NCI-H2227 (cell line): ENCODE results near the gene GUCY1A1.

Experiments
- DNase-seq: peaks from one replicate; lab custom pipeline; 2025; ENCODE audit not compliant: unreplicated experiment; lab: John Stamatoyannopoulos, UW

The GUCY1A1 gene

DNA sequence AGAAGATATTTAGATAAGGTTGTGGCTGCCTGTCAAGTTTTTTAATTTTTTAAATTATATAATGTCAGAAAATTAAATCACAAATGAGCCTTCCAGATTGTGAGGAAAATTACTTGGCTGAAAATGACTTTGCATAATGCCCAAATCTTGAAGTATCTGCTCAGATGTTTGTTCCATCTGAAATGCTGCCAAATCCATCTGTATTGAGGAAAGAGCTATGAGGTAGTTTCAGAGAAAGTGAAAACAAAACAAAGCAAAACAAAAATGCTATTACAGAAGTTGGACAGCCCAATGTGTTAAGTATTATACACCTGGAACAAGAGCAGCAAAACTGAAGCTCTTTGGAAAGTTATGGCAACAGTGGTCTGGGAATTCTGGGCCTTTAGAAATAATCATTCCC, 68.8 kb downstream of the GUCY1A1 start:
- DNase-seq = no peak

DNA sequence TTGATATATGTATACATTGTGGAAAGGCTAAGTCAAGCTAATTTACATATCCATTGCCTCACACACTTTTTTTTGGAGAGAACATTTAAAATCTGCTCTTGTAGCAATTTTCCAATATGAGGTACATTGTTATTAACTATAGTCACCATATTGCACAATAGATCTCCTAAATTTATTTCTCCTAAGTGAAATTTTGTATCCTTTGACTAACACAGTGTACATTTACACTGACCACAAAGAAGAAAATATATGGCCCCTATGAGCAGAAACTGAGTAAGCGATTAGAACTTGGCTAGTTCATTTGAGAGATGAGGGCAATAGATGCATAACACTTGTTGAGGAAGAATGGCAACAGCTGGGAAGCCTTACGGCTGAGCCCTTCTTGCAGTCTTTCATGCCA, 71.9 kb downstream of the GUCY1A1 start:
- DNase-seq = no peak

DNA sequence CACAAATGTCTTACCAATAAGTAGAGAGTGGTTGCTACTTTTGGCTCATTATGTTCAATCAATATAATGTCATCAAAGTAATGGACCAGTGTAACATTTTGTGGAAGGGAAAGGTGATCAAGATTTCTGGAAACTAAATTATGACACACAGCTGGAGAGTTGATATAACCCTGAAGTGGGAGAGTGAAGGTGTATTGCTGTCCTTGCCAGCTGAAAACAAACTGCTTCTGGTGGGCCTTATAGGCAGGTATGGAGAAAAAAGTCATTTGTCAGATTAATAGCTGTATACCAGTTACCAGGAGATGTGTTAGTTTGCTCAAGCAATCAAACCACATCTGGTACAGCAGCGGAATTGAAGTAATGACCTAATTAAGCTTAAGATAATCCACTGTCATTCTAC, 74.9 kb downstream of the GUCY1A1 start:
- no peak for DNase-seq

DNA sequence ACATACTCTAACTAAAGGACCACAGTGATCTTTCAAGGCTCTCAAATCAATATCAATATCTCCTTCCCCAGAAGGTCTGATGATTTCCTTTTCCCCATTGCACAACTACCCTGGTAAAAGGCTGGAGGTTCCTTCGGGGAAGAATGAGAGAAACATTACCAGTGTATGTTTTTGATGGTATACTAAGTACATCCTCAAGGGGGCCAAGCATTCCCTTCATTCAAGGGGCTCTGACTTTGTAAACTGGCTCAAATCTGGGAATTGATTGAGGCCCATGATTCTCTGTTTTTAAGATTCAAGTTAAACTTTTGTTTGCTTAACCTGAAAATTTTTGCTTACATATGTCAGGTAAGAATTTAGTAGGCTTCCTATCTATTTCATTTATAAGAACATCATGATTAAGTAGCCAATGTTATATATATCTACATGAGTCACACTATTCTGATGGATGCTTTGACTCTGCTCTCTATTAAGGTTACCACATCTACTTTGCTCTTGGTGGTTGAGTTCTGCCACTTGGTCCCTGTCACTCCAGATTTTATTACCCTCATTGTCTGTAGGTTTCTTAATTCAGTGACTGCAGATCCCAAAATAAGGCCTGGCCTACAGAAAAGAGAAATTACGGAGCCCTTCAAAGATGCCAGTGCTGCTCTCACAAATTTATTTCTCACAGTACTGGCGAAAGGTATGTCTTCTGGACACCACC, 75.8 kb downstream of the GUCY1A1 start:
- no peak for DNase-seq

DNA sequence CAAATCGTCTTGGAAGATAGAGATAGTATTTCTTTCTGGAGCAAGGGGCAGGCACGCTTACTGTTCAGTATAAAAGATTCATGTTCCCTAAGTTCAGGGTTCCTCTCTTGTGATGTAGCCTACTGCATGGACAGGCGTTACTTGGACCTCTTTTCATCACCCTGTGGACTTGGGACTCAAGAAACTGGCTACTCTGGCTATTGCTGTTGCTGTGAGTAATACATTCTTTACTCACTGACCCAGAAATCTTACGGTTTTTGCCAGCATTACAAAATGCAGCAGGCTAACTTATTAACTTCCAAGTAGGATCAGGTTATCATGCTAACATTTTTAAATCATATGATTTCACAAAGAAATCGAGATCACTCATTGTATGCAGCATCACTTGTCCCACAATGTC, 79.3 kb downstream of the GUCY1A1 start:
- DNase-seq = no peak

DNA sequence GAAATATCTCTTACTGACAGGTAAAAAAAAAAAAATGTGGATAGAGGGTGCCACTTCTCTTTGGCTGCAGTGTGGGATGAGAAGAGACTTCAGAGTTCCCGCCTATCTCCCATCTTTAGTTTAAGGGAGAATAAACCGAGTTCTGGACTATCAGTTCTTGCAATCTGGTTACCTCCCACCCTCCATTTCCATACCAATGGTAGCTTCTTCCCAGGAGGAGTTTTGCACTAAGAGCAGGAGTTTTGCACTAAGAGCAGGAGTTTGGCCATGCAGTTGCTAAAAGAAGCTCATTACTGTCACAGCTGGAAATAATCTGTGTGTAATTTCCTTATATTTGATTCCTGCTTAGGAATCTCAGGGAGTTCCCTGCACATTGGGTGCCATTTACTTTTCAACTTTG, 81.4 kb downstream of the GUCY1A1 start:
- no peak for DNase-seq

DNA sequence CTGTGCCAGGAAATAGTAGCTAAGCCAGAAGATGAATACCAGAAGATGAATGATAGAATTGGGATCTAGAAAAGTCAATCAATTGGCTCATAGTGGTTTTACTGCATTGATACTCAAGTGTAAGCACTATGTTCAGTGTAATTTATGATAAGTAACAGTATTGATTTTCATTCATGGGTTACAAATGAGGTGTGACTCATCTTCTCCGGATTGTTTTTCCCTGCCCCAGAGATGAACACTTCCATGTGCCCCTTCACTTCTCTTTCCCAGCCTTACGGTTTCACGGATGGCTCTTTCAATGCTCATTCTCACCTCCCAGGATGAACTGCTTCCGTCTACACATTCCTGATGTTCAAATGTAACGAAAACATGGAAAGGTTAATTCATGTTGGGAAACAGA, 82.4 kb downstream of the GUCY1A1 start:
- no peak for DNase-seq

DNA sequence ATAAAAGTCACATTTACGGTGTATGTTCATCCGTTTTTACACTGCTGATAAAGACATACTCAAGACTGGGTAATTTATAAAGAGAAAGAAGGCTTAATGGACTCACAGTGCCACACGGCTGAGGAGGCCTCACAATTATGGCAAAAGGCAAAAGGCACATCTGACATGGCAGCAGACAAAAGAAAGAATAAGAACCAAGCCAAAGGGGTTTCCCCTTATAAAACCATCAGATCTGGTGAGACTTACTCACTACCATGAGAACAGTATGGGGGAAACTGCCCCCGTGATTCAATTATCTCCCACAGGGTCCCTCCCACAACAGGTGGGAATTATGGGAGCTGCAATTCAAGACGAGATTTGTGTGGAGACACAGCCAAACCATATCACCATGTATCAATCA, 84.9 kb downstream of the GUCY1A1 start:
- no peak for DNase-seq

DNA sequence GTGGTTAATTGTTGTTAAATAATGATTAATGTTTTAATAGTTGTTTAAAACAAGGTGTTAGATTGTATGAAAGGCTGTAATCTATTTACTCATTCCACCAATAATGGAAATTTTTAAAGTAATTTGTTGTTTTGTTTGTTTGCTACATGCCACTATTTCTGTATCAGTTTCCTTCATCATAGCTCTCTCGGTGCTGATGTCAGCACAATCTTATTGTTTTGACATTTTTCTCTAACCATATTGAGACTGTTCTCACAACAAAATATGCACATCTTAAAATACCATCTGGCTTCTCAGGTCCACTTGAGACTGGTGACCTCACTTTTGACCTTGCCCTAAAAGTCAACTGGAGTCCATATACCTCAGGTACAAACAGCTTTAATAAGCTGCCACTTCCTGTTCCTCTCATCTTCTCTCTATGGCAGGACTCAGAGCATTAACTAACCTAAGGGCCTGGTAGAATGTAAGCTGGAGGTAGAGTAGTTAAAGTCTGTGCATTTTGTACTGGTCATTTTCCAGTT, 91.2 kb downstream of the GUCY1A1 start:
- no peak for DNase-seq

DNA sequence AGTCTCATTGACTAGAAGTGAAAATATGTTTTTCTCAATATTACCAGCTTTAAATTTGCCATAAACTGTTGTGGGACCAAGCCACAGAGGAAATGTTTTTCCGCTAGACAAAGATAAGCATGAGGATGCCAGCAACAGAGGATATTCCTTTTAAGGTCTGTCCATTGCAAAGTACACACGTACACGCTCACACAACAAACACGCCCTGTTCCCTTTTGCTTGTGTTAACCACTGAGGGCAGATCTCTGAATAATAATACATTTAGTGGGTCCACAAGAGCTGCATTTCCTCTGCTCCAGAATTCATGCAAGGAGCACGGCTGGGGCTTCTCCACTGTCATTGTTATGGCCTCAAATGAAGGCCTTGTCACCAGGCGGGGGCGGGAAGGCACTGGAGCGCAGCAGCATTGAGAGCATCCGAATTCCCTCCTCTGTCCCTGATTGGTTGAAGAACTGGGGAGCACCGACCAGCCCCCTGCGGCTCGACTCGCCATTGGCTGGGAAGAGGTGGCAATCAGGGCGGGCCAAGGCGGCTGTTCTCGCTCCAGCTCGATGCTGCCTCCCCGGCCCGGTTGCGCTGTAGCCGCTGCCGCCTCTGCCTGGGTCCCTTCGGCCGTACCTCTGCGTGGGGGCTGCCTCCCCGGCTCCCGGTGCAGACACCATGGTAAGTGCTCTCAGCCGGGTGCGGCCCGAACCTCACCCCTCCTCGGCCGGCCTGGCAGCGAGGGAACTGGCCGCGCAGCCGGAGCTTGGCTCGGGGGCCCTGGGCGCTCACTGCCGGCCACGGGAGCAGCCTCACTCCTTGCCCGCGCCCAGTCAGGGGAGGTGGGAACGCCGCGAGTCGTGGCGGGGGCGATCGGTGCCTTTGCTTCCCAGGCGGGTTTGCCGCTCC, 92.1 kb downstream of the GUCY1A1 start, which contains the start of gene GUCY1B1:
Gene GUCY1B1 (plus strand): TSS at position 541 of the 891 bp plus-strand sequence. CDS start 120 bp downstream, at position 661.
- peak; percentile 92 for DNase-seq

DNA sequence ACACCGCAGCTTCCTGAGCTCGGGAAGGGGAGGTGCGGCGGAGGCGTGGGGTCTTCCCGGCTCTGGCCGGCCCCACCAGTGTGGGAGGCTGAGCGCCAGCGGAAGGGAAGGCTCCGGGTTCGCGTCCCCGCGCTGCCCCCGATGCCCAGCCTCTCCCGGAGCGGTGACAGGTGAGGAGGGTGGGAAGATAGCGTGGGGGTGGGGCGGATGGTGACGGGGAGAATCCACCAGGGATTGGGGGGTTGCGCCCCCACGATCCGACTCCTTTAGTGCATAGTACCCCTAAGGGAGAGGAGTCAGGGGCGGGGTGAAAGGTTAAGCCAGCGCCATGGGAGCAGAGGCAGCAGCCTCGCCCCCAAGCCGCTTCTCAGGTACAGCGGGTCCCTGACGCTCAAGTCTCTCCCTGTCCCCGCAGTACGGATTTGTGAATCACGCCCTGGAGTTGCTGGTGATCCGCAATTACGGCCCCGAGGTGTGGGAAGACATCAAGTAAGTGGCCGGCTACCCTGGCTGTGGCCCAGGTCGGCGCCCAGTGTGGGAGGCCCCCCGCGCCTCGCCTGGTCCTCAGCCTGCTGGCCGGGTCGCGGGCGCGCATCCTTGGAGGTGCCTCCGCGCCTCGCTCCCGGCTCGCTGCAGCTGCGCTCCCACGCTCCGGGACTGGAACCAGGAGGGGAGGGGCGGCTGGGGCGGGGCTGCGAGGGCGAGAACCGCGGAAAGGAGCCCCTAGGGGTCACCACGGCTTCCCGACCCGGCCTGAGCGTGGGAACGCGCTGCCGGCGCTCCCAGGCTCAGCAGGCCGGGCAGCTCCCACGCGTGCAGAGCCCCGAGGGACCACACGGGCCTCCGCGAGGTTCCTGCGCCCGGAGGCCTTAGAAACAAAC, 93.0 kb downstream of the GUCY1A1 start:
- peak; percentile 47 for DNase-seq

DNA sequence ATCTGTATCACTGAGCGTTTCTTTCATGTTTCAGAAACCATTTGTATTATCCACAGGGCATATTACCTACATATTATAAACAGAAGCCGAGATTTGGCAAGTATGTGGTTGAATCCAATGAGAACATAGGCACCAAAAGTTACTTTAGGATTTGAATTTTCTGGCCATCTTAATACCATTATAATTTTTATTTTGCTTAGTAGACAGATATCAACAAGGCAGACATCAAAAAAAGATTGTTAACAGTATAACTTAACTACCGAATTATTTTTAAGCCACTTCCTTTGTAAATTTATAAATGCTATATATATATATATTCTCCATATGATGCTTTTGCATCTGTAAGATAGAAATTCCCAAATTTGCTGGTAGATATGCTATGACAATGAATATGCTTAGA, 94.4 kb downstream of the GUCY1A1 start:
- DNase-seq = no peak

DNA sequence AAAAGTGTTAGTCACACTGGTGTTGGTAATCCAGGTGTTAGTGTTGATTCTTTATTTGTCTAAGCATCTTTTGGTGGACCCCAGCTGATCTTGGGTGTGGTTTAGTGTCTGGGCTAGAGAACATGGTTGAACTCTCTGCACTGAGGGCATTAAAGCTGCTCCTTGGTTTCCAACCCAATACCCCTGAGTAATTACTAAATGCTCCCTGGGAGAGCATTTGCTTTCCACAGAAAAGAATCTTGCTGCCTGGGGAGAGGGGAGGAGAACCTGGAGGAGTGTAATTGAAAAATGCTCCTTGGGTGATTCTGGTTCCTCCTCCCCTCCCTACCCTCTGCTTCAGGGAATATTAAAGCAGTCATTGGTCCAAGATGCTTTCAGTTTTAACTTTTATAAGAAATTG, 95.3 kb downstream of the GUCY1A1 start:
- peak; percentile 2 for DNase-seq

DNA sequence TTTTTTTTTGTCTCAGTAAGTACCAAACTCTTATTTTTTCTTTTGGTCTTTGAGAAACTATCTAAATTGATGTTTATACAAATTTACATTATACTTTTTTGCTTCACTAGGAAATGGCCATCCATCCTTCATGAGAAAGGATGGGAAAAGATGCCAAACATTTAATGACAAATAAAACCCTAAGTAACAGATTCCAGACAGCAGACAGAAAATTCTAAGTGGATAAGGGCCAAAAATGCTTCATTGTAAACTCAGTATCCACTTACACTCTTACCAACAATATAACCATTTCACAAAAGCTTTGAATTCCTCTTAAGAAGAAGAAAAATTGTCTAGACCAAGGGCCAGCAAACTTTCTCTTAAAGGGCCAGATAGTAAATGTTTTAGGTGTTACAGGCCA, 95.7 kb downstream of the GUCY1A1 start:
- DNase-seq = no peak

DNA sequence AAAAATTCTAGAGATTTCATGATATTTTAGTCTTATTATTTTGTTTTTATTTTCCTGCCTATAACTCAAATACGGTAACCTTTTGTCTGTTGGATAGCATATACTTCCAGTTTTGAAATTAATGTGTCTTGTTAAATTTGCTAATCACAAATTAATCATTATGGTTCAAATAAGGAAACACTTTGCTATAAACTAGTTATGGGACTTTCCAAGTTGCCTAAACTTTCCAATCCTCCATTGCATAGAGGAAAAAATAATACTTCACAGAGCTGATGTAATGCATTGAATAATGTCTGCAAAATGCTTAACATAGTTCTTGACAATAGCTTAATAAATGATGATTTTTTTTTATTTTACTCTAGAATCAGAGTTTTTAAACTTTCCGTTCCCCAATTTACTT, 96.9 kb downstream of the GUCY1A1 start:
- DNase-seq = no peak

DNA sequence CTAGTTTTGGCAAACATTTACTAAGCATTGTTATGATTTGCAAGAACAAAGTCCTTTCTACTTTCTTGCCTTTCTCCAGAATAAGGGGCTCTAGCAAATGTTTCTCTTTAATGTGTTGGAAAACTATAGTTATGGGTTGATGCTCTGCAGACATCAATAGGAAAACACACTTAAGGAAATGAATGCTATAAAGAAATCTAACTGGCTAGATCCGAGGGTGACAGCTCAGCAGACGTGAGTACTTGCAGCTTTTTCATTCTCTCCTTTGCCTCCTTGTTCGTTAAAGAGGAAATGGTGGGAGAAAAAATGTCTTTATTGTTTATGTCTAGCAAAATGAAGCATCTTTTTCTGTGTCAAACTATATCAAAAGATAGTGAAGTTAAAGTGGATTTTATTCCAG, 98.5 kb downstream of the GUCY1A1 start:
- DNase-seq = no peak

DNA sequence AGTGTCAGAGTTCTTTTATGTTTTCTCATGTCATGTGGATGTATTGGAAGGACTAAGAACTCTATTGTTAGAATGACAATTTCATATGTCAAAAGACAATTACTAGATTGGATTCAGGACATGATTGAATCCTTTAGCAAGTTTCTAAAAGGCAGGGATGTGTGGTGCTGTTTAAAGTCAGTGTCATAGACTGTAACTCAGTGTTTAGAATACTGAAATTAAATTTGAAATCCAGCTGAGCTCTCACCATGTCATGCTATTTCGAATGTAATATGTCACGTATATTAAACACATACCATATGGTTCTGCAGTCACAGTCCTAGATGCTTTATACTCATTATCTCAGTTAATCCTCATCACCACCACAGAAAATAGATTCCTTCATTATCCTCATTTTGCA, 100.0 kb downstream of the GUCY1A1 start:
- no peak for DNase-seq

DNA sequence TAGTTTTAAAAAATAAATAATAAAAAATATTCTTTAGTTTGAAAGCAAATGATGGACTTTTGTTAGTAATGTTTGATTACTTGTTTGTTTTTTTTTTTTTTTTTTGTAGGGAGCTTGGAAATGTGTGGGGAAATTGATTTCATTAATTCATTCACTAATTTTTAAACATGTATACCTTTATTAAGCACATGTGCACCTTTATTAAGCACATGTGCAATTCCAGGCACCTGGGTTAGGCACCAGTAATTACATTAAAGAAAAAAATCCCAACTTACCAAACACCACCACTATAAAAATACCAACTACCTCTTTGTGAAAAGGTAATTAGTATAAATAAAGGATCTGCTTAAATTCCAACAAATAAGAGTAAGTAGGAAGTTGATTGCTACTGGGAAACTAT, 101.7 kb downstream of the GUCY1A1 start:
- no peak for DNase-seq

DNA sequence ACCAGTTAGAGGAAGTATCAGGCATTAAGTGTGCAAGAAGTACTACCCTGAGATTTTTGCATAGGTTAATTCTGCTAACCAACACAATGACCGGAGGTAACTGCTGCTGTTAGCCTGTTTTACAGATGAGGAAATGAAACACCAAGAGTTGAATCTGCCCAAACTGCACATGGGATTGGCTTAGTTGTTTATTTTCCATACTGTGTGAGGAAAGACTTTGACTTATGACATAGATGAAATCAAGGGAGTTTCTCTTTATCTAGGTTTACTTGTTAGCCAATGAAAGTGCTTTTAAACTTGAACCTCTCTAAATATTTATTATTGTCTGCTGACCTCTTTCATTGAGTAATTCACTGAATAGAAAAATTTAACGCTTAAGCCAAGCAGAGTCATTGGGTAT, 102.4 kb downstream of the GUCY1A1 start:
- DNase-seq = no peak

DNA sequence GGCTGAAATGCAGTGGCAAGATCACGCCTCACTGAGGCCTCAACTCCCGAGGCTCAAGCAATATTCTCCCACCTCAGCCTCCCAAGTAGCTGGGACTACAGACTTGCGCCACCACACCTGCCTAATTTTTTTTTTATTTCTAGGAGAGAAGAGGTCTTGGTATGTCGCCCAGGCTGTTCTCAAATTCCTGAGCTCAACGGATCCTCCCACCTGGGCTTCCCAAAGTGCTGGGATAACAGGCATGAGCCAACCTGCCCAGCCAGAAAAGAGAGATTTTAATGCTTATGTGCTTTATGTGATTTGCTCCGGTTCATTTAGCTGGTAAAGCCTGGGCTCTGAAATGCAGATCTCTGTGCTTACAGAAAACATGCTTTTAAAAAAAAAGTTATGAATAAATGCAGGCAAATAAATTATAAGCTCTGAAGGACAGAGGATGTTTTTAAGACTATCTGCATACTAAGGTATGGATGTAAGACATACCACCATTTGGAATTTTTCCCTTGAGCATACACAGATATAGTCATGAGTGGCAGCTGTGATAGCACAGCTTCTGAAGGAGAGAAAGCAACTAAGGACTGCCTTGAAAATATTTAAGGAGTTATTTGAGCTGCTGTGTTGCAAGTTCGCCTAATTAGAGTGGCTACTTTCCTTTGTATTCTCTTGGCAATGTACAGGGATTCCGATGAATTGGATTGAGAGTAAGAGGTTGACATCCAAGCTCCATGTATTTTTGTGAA, 106.0 kb downstream of the GUCY1A1 start:
- no peak for DNase-seq
